NCI-H748 (cell line): Measurements from ENCODE around the gene TMX2.
A peak's percentile ranks its signal among the peaks of the same experiment; 100 is the strongest.
"Not testable (repeated sequence)": the region's sequence is repeated elsewhere in the genome, so short reads cannot be mapped to it uniquely, and the experiment has no call there.

Source experiments
- DNase-seq: peaks from one replicate; lab custom pipeline; 2025; ENCODE audit not compliant: unreplicated experiment; lab: John Stamatoyannopoulos, UW

TMX2 gene

DNA sequence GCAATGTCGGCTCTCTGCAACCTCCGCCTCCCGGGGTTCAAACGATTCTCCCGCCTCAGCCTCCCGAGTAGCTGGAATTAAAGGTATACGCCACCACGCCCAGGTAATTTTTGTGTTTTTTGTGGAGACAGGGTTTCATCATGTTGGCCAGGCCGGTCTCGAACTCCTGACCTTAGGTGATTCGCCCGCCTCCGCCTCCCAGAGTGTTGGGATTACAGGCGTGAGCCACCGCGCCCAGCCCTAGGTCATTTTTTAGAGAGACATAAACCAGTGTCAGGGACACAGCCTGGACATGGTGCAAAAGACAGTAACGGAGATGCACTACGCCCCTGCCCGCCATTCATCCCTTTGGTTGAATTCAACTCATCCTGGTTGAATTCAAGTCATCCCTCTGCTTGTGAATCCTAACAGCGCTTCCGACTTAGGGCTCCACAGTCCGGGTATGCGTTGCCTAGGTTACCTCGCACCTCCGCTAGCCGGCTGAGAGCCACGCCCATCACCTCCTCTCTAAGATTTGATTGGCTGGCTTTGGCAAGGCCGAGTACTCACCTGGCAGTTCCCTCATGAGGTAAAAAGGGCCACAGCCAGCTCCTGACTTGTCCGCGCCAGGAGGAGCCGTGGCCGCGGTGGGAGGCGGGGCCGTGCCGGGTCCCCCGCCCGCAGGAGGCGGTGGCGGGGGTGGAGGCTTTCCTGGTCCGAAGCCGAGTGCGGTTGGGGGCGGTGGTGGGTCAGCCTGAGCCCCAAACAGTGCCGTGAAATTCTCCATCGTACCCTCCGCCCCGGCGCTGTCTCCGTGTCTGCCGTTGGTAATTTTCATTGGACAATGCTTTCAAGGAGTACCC, 758 bp upstream of the TMX2 start, which contains the start of gene MED19:
MED19 (minus strand) TSS at position 802 of the 842 bp plus-strand sequence; CDS start at position 766, 36 bp downstream.
- DNase-seq, result peak; percentile 98

- no peak for DNase-seq
Measured at GRCh38 chr11:57713835-57714234, 1.4 kb downstream of the TMX2 start.

GRCh38 chr11:57716726-57717125, 4.3 kb downstream of the TMX2 start:
- DNase-seq, result not testable (repeated sequence)

DNA sequence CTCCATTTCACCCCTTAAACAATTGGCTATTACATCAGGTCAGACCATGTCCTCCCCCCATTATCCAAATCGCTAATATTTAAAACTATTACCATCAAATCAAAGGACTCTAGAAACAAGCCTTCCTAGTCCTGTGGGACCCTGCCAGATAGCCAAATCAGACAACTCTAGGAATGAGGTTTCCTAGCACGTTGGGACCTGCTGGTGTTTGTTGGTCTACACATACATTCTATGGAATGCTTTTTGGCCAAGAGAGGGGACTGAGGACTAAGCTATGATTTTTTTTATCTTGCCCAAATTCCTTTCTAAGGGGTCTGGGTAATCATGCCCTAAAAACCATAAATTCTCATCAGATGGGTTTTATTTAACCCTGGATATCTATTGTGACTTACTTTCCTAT, 14.8 kb downstream of the TMX2 start:
- DNase-seq, result no peak

DNA sequence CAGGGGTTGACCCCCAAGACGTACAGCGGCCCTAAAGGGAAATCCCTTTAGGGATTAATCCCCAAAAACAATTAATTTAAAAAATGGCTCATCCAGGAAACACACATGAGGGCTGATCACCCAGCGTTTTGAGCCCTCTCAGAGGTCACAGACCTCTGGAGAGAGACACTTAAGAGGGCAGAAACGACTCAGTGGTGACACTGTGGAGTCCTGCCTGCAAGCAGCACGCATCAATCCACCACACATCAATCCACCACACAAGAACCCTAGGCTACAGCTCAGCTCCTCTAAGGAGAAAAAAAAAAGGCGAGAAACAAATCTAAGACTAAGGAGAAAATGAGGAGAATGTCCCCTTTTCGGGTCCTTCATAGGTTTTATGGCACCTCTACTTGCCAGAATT, 16.4 kb downstream of the TMX2 start:
- DNase-seq, result no peak

DNA sequence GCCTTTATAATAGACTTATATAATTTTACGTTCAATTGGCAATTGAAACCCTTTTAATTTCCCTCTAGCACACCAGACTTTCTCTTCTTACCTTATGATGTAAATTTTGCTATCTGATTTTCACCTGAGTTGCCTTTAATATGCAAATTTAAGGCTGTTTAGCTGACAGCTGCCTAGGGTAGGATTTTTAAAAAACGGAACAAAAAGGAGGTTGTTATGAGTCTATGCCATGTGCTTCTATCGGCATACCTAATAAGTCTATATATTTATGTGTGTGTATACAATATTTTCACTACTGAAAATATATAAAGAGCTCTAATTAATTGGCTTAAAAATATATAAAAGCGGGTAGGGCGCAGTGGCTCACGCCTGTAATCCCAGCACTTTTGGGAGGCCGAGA, 17.1 kb downstream of the TMX2 start:
- DNase-seq, result no peak

DNA sequence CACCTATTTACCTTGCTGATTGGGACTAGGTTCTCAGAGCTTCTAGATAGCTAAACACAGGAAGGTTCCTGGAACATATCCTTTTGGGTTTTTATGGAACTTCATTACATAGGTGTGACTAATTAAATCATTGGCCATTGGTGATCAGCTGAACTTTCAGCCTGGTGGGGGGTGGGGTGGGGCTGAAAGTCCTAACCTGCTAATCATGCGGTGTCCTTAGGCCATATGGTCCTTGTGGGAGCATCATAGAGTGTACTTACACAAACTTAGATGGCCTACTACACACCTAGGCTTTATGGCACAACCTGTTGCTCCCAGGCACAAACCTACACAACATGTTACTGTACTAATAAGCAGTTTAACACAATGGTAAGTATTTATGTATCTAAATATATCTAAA, 20.3 kb downstream of the TMX2 start:
- no peak for DNase-seq

DNA sequence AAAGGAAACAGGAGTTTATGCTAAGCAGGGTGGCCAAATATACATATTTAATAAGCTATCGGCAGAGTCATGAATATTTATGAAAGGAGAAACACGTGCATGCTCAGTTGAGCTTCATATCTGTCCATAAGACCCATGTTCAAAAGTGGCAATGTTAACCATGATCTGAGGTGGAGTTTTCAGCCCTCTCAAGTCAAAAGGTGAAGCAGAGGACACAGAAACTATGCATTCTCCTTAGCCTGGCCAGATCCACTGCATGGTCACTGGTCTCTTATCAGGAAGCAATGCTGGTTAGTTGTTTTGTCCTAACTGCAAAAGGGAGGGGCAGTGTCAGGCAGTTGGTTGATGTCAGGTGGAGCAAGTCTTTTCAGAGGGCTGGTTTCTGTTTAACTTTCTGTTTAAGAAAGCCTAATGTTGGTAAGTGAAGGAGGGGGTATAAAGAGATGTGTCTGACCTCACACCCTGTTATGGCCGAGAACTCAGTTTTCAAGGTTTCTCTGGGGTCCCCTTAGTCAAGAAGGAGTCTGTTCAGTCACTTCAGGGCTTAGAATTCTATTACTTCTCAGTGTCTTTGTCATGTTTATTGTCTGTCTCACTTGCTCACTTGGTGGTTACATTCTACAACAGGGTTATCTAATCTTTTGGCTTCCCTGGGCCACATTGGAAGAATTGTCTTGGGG, 23.4 kb downstream of the TMX2 start:
- DNase-seq, result no peak

- DNase-seq, result peak; percentile 98
Measured at GRCh38 chr11:57741132-57742086, 29.0 kb downstream of the TMX2 start, which contains the start of gene SELENOH. TSS of gene SELENOH (plus strand) at chr11:57741491. CDS start at chr11:57741596, 105 bp downstream.

DNA sequence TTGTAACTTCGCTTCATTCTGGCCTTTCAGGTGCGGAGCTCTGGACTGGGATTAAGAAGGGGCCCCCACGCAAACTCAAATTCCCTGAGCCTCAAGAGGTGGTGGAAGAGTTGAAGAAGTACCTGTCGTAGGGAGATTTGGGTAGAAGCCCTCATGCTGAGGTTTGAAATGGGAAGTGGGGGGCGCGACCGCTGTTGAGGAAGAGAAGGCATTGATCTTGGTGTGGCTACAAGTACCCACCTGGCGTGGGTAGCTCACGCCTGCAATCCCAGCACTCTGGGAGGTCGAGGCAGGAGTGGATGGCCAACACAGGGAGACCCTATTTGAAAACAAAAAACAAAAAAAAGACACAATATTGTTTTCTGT, 29.7 kb downstream of the TMX2 start:
- DNase-seq, result no peak

GRCh38 chr11:57744357-57744756, 32.0 kb downstream of the TMX2 start:
- no peak for DNase-seq

GRCh38 chr11:57745206-57745605, 32.8 kb downstream of the TMX2 start:
- DNase-seq, result no peak

DNA sequence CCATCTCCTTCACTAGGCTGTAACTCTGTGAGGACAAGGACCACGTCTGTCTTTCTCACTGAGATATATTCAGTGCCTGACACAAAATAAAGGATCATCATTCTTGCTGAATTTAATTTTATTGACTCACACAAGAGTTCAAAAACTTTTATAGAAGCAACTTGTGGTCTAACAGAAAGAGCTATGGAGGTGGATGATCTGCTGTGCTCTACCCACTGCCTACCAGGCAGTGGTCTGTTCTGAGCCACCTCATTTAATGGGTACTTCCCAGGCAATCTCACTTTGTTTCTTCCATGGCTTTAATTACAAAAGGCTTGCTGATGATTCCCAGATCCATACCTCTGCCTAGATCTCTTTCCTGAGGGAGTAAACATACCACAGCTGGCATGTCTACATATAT, 34.5 kb downstream of the TMX2 start:
- no peak for DNase-seq

DNA sequence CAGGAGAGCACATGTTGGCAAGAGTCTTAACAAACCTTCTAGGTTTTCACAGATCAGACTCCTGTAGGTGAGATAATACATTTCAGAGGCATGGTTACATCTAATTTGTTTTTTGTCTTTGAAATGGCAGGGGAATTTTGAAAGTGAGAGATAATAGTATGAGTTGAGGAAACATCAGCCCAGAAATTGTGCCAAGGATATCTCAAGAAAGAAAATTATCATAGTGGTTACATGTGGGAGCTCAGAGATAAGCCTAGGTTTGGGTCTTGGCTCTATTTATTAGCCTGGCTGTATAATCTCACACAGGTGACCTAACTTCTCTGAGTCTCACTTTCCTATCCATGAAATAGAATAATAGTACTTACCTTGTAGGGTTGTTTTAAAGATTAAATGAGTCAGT, 38.8 kb downstream of the TMX2 start:
- no peak for DNase-seq

DNA sequence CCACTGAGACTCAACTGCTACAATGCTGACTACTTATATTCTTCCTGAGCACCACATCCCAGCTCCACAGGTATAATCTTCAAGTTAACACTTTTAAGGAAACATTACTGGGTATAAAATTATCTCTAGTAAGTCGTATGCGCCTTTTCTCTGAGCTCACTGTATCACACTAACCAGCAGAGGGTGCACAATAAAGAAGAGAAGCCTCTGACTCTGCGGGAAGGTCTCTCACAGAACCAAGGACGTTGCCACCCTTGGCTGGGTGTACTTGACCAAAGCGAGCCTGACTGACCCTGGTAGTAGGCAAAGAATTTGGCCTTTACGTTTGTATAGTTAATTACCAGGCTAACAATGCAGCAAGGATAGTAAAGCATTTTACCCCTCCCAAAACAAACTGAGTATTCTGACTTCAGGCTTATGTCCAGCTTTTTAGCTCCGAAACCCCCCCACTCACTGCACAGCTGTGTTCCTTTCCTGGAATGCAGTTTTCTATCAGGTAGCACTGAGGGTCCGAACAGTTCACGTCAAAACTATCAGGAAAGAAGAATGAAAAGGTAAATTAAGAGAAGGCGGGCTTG, 39.4 kb downstream of the TMX2 start, which contains the start of gene BTBD18:
BTBD18 (minus strand) TSS at position 144 of the 578 bp plus-strand sequence. CDS start 631 bp downstream, outside the sequence.
- DNase-seq, result peak; percentile 59

DNA sequence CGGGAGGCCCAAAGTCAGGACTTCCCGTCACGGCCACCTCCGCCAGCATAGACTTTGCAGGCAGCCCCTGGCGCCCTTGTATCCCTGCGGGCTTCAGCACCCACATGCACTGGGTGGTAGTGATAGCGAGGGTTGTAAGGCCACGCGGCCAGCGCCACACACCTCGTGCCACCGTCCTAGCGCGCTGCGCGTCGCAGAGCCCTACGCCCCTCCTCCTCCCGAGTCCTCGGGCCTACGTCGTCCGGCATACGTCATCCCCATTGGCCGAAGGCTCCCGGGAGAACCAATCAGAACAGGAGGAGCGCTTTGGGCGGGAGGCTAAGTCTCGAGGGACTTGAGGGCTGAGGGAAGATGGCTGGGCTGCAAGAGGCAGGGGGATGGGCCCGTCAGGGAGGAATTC, 40.6 kb downstream of the TMX2 start:
- no peak for DNase-seq

DNA sequence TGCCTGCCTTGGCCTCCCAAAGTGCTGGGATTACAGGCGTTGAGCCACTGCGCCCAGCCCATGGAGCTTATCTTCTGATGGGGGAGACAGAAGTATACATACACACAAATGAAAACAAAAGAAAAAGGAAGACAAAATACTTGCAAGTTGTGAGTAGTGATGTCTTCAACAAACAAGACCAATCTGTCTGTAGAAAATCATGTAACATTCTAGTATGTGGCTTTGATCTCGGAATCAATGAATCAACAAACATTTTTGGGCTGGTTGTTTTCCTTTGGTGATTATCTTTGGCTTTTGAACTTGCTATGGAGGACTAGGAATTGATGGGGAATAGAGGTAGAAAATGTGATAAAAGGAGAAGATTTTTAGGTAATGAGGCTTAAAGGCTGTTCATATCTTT, 45.8 kb downstream of the TMX2 start:
- no peak for DNase-seq

DNA sequence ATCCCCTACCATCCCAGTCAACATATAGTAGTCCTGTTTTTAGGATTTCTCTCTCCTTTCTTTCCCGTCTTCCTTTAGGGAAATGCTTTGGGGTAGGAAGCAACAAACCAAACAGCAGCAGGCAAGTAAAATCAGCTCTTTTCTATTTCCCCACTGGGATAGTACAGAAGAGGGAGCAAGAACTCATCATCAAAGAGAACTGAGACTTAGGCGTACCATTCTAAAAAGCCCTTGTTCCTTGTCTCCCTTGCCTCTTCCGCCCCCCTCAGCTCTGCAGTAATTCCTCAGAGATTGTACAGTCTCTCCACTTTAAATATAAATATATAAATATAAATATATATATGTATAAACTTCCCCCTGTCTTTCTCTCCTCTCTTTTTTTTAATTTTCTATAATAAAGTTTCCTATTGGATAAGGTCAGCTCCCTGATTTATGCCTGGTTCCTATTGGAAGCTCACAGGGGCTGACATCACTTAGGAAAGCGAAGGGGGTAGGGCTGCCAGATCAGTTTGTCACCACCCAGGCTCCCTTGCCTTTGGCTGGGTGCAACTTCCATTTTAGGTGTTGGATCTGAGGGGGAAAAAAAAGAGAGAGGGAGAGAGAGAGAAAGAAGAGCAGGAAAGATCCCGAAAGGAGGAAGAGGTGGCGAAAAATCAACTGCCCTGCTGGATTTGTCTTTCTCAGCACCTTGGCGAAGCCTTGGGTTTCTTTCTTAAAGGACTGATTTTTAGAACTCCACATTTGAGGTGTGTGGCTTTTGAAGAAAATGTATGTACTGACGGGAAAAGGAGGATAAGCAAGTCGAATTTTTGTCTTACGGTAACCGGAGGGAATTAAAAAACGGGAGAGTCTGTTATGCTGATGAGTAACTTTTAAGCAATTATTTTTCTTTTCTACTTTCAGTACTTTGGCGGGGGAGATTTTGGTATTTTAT, 49.2 kb downstream of the TMX2 start, which contains the start of gene CTNND1:
CTNND1 (plus strand) TSS at position 502 of the 934 bp plus-strand sequence. CDS start 29,677 bp downstream, outside the sequence.
- DNase-seq, result peak; percentile 93

- DNase-seq, result peak; percentile 37
Measured at GRCh38 chr11:57762235-57762861, 50.0 kb downstream of the TMX2 start.
